ENCODE data around the gene COL23A1. TPM values are rescaled to one million over a fixed set of nuclear protein-coding genes. Genes with fewer than 3 reads are reported as not detected.

The COL23A1 gene
- total and polyA plus RNA-seq, 2 of the 13 experiments (the other 11 are each of a cell fraction or from before 2014, with no cell fraction given), result not detected

DNA sequence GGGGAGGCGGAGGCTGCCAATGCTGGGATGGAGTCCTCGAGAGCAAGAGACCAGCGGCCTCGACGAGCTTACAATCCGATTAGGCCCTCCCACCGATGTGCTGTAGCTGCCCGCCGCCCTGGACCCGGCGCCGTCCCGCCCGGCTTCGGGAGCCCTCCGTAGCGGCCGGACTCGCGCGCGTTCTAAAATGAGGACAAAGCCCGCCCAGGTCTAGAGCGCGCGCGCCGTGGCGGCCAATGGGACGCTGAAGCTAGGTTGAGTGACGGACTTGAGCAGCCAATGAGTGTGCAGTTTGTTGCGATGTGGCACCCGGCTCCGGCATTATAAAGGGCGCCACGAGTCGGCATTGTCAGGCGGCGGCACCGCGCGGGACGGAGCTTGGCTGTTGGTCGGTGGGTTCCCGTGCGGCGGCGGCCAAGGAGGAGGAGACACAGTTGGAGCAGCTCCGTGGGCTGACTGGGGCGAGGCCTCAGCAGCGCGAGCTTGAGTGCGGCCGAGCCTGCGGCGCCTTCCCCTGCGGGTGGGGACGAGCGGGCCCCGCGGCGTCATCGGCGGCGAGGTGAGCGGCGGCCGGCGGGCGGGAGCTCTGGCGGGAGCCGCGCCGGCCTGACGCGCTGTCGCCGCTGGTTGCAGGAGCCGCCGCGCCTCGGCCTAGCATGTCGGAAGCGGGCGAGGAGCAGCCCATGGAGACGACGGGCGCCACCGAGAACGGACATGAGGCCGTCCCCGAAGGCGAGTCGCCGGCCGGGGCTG, 385.8 kb downstream of the COL23A1 start, which contains the start of gene HNRNPAB (continued):
- TF ChIP-seq ZNF782 (CRISPR knock-in tag; IDR thresholded peaks at IDR 0.05; ENCODE audit: borderline replicate concordance), result peak; percentile 91
- TF ChIP-seq SPEN (CRISPR knock-in tag; IDR thresholded peaks at IDR 0.05; ENCODE audit: low read depth), result peak; percentile 85
- TF ChIP-seq KLF9 (CRISPR knock-in tag; IDR thresholded peaks at IDR 0.05; ENCODE audit: low read depth), result no peak
- no peak; the same call in 1 of the 2 replicates for TF ChIP-seq ARHGAP35 (CRISPR knock-in tag; IDR thresholded peaks at IDR 0.05; ENCODE audit: borderline replicate concordance)
- peak; percentile 9; the same call in 1 of the 2 replicates for TF ChIP-seq HMG20A (CRISPR knock-in tag; IDR thresholded peaks at IDR 0.05; ENCODE audit: borderline replicate concordance)
- peak; percentile 45 for TF ChIP-seq FOSL2 (CRISPR knock-in tag; IDR thresholded peaks at IDR 0.05)
- peak; percentile 33; the same call in 1 of the 2 replicates for TF ChIP-seq FOXO1 (CRISPR knock-in tag; IDR thresholded peaks at IDR 0.05)
- no peak for TF ChIP-seq PAWR (CRISPR knock-in tag; IDR thresholded peaks at IDR 0.05; ENCODE audit: borderline replicate concordance)
- 0 out of 2 replicates have a peak, but pooled peaks have one; percentile 64 for TF ChIP-seq ZNF713 (CRISPR knock-in tag; IDR thresholded peaks at IDR 0.05)
- TF ChIP-seq, protein P1, sequence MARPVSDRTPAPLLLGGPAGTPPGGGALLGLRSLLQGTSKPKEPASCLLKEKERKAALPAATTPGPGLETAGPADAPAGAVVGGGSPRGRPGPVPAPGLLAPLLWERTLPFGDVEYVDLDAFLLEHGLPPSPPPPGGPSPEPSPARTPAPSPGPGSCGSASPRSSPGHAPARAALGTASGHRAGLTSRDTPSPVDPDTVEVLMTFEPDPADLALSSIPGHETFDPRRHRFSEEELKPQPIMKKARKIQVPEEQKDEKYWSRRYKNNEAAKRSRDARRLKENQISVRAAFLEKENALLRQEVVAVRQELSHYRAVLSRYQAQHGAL (CRISPR knock-in tag; IDR thresholded peaks at IDR 0.05; ENCODE audit: not compliant biosample characterization), result peak; percentile 50
- peak; percentile 98 for TF ChIP-seq MYC (CRISPR knock-in tag; IDR thresholded peaks at IDR 0.05; ENCODE audit: borderline replicate concordance)
- 0 out of 2 replicates have a peak, but pooled peaks have one; percentile 28 for TF ChIP-seq ZFP37 (CRISPR knock-in tag; IDR thresholded peaks at IDR 0.05; ENCODE audit: borderline replicate concordance)
- TF ChIP-seq ZNF224 (CRISPR knock-in tag; IDR thresholded peaks at IDR 0.05), result no peak
- TF ChIP-seq NCOR1 (IDR thresholded peaks at IDR 0.05; ENCODE audit: borderline replicate concordance, low read length), result no peak
- 0 out of 2 replicates have a peak, but pooled peaks have one; percentile 62 for TF ChIP-seq ZNF577 (CRISPR knock-in tag; IDR thresholded peaks at IDR 0.05; ENCODE audit: borderline replicate concordance, low read depth)
- TF ChIP-seq, protein P2, sequence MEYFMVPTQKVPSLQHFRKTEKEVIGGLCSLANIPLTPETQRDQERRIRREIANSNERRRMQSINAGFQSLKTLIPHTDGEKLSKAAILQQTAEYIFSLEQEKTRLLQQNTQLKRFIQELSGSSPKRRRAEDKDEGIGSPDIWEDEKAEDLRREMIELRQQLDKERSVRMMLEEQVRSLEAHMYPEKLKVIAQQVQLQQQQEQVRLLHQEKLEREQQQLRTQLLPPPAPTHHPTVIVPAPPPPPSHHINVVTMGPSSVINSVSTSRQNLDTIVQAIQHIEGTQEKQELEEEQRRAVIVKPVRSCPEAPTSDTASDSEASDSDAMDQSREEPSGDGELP (IDR thresholded peaks at IDR 0.05; ENCODE audit: borderline replicate concordance, low read depth), result peak; percentile 39; the same call in 1 of the 2 replicates
- TF ChIP-seq MAF1 (CRISPR knock-in tag; IDR thresholded peaks at IDR 0.05; ENCODE audit: borderline replicate concordance), result peak; percentile 85
- TF ChIP-seq ZNF652 (CRISPR knock-in tag; IDR thresholded peaks at IDR 0.05; ENCODE audit: borderline replicate concordance, low read depth), result no peak
- peak; percentile 79 for TF ChIP-seq ZBTB7B (CRISPR knock-in tag; IDR thresholded peaks at IDR 0.05)
- TF ChIP-seq SP1 (IDR thresholded peaks at IDR 0.05), result no peak
- TF ChIP-seq SP1 (CRISPR knock-in tag; IDR thresholded peaks at IDR 0.05), result peak; percentile 76
- peak; percentile 86; the same call in 1 of the 2 replicates for TF ChIP-seq ZNF446 (CRISPR knock-in tag; IDR thresholded peaks at IDR 0.05)
- TF ChIP-seq TBX3 (IDR thresholded peaks at IDR 0.05; ENCODE audit: borderline replicate concordance), result no peak
- TF ChIP-seq TMF1 (CRISPR knock-in tag; IDR thresholded peaks at IDR 0.05; ENCODE audit: low read depth), result peak; percentile 75; the same call in 1 of the 2 replicates
- TF ChIP-seq ZNF367 (CRISPR knock-in tag; IDR thresholded peaks at IDR 0.05; ENCODE audit: borderline replicate concordance), result no peak; the same call in 1 of the 2 replicates
- TF ChIP-seq ATF6 (CRISPR knock-in tag; conservative IDR thresholded peaks at IDR 0.05), result no peak
- peak; percentile 76; the same call in 1 of the 2 replicates for TF ChIP-seq ZNF230 (CRISPR knock-in tag; IDR thresholded peaks at IDR 0.05)
- TF ChIP-seq NR3C1 (CRISPR knock-in tag; IDR thresholded peaks at IDR 0.05), result no peak
- TF ChIP-seq ZZZ3 (CRISPR knock-in tag; IDR thresholded peaks at IDR 0.05; ENCODE audit: borderline replicate concordance), result peak; percentile 59; the same call in 1 of the 2 replicates
